UCSD-AML1 (cell line): Measurements from ENCODE around the gene EFHC1.
A peak's percentile ranks its signal among the peaks of the same experiment; 100 is the strongest.

Experiments
- DNase-seq: peaks from one replicate; lab custom pipeline; 2025; ENCODE audit not compliant: unreplicated experiment; lab: John Stamatoyannopoulos, UW

Gene EFHC1

DNA sequence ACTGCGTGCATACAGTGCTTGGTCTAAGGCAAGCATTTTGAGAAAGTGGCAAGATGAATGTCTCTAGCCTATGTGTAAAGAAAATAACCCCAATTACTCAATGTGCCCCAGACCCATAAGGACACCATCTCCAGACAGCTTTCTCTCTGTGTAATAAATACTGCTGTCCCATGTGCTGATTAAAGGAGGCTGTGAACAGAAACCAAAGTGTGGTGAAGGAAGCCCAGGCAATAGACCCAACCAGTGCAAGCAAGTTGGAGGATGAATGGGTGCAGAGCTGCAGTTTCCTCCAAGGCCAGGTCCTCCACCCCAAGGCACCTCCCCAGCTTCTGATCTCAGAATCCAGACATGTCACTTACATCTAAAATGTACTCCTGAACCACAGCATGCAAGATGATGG lies 96.1 kb downstream of the EFHC1 start:
- no peak for DNase-seq

DNA sequence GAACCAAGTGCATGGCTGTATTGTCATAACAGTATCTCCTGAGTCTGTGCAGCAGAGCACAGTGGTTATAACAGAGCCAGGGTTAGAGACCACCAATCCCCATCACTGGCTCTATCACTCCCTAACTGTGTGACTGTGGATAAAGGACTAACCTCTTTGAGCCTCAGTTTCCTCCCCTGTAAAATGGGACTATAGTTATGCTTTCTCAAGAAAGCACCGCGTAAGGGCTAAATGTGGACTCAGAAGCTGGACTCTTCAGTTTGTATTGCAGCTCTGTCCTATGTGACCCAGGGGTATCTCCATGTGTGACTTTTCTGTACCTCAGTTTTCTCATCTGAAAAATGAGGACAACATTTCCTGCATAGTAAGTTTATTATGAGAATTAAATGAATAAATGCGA lies 96.8 kb downstream of the EFHC1 start:
- no peak for DNase-seq

DNA sequence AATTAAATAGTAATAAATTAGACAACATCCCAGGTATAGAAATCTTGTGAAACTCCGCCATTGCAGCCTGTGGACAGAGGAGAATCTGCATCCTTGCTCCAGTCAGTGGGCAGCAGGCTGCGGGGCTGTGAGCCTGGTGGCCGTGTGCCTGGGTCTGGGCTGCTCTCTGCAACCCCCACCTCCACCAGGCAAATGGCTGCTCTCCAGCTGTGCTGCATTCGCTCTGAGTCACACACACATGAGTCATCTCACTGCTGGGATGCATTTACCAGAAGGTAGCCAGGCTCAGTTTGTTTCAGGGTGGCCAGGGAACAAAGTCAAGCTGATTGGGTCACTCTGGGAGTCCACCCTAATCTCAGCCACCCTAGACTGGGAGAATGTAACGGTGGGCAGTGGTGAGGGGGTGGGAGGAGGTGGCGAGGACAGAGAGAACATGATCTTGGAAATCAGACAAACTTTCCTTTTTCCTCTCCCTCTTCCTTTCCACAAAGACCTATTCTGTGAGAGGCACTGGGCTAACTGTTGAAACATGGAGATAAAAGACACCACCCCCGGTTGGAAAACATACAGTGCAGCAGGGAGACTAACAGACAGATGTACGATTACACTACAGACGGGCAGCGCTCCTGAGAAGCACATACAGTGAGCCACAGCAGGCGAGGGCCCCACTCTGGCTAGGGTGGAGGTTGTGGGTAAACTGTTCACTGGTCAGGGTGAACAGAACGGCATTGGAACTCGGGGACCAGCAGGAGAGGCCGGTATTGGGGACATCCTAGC lies 97.5 kb downstream of the EFHC1 start:
- no peak for DNase-seq

DNA sequence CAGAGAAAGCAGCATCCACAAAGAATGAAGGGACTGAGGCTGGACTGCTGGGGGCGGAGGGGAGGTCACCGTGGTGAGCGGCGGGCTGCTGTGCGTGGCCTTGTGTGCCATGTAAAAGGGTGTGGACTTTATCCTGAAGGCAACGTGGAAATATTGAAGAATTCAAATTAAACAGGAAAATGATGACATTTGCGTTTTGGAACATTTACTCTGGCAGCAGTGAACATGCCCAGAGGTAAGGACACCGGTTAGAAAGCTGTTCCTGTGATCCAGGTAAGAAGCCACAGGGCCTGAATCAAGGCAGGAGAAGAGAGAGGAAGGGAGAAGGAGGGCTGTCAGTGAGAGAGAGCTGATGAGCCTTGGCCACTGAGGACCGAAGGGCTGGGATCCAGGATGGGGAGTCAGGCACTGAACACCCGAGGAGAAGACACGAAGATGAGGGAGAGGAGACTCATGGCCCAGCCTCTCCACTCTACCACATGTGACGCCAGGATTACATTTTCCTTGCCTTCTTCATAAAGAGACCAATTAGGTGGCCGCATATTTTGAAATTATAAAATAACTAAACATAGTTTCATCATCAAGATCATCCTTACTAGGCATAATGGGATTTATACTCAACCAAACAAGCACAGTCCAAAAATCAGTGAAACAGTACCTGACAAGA lies 98.3 kb downstream of the EFHC1 start:
- DNase-seq, result no peak

DNA sequence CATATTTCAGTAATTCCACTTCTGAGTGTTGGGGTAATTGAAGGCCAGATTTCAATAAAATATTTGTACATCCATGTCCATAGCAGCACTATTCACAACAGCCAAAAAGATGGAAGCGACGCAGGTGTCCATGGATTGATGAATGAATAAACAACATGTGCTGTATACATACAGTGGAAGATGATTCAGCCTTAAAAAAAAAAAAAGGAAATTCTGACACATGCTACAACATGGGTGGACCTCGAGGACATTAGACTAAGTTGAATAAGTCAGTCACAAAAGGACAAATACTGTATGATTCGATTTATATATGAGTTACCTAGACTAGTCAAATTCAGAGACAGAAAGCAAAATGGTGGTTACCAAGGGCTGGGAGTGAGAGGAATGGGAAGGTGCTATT lies 99.5 kb downstream of the EFHC1 start:
- no peak for DNase-seq

DNA sequence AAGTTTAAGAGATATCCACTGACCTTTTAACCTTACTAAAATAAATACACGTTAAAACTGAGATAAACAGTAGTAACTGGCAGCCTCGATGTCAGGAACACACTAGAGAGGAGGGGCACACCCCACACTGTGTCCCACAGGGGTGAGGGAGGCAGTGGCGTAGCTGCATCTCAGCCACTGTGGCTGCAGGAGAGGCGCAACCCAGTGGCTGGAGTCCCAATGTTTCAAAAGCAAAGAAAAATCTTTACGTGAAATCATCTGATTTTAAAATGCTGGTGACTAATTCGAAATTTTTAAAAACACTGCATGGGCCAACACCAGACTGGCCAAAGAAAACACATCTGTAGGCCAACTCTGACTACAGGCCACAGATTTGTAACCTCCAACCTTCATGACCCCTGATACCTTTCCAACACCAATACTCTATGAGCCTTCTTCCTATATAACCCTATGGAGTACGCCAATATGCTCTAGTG lies 102.0 kb downstream of the EFHC1 start:
- no peak for DNase-seq

DNA sequence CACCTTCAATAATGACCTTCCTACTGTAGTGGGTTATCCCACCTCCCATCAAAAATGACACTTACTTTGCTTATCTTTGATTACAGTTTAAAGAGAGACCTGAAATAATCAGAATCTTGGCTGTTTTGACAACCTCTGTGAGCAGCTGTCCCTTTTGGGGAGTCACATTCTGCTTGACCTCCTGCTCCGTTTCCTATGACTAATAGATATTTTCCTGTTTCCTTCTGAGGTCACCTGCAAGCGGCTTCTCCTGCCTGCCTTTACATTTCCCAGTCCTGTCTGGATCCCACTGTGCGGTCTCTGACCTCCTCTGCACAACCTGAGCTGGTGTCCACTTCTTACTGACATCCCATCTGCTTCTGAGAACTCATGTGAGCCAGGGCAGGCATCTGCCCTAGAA lies 102.5 kb downstream of the EFHC1 start:
- DNase-seq, result no peak

GRCh38 chr6:52523378-52524142 lies 103.4 kb downstream of the EFHC1 start:
- DNase-seq, result no peak

GRCh38 chr6:52524918-52525317 lies 104.8 kb downstream of the EFHC1 start:
- DNase-seq, result no peak

DNA sequence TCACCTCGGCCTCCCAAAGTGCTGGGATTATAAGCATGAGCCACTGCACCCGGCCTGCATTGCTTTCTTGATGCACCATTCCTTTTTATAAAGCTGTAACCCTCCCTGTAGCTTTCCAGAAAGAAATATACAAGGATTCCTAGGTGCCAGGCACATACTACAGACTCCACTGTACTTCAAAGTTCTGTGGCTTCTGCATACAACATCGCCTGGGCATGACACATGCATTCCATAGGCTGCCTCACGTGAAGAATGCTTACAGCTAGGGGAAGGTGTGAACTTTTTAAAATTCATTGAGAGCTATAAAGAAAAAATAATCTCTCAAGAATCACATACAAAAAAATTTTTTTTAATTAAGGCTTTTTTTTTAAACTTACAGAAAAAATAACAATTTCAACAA lies 106.5 kb downstream of the EFHC1 start:
- DNase-seq, result no peak

GRCh38 chr6:52527436-52527835 lies 107.3 kb downstream of the EFHC1 start:
- DNase-seq, result no peak

DNA sequence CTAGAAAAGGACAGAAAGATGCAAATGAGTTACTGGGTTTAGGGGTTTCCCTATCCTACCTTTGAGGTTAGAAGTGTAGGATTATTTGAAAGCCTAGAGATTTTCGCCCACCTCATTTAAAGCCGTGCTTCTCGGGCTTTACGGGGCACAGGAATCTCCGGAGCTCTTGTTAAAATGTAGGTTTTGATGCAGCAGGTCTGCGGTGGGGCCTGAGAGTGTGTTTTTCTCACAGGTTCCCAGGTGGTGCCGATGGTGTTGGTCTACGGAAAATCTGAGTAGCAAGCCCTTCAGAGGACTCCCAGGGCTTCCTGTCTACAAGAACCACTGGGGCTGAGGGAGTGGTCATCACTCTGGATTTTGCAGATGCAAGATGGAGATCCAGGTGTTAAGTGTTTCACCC lies 109.2 kb downstream of the EFHC1 start:
- DNase-seq, result no peak

GRCh38 chr6:52530351-52530750 lies 110.2 kb downstream of the EFHC1 start:
- DNase-seq, result no peak

DNA sequence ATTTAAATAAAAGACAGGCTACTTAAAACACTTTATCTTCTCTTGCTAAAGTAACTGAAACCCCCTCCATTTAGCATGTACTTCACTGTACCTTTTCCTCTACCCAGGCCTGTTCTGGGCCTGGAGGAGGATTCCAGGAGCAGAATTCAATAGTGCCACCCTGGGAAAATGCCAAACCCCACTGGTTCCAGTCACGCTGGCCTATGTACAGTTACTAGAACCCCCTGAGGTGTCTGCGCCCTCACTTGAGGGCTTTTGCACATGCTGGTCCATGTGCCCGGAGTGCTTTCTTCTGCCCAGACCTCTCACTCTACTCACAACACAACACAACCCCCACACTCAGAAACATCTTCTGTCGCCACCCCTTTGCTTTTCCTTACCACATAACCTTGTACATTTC lies 111.3 kb downstream of the EFHC1 start:
- no peak for DNase-seq

- no peak for DNase-seq
Observed at GRCh38 chr6:52531834-52532233, 111.7 kb downstream of the EFHC1 start.

DNA sequence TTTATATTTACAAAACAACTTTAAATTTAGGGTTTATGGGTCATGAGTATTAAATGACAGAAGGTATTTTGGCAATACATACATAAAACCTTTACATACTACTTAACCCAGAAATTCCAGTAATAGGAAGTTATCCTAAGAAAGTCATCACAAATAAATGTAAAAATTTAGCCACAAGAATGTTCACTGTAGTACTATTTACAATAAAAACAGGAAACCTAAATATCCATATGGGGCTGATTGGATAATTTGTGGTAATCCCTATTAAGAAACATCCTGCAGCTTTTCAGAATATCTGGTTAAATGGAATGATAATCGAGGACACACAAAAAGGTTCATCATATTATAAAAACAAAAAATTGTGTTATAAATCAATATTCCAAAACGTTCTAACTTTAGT lies 112.3 kb downstream of the EFHC1 start:
- DNase-seq, result no peak

- DNase-seq, result no peak
Observed at GRCh38 chr6:52533491-52533890, 113.3 kb downstream of the EFHC1 start.

DNA sequence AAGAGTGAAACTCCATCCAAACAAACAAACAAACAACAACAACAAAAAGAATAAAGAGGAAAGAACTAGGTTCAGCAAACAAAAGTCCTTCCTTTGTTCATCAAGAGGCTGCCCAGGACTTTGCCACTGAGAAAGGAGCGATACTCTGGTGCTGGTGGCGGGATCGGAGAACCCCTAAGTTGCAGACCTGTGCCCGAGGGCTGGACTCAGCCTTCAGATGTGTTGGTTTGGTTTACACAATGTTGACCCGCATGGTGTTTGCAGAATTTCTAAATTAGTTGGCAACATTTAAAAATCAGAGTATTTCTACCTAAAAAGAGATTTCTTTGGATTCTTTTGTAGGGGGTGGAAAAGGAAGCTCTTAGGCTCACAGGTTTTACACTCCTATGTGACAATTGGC lies 114.2 kb downstream of the EFHC1 start:
- DNase-seq, result no peak

DNA sequence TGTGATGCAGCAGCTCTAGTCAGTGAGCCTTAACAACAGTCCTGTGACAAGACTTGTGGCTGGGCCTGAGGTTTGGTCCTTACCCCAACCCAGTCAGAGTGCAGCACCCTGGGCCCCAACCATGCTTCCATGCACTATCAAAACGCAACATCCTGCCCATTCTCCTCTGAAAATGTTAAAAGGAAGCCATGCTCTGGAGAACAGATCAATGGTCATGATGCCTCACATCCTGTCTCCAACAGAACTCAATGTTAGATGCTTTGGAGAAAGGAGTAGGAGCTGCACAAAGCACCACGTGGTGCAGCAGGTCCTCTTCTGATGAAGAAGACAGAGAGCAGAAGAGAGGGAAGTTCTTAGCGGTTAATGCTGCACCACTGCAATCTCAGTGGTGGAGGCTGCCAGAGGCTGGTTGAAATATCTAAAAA lies 114.8 kb downstream of the EFHC1 start:
- peak; percentile 46 for DNase-seq

DNA sequence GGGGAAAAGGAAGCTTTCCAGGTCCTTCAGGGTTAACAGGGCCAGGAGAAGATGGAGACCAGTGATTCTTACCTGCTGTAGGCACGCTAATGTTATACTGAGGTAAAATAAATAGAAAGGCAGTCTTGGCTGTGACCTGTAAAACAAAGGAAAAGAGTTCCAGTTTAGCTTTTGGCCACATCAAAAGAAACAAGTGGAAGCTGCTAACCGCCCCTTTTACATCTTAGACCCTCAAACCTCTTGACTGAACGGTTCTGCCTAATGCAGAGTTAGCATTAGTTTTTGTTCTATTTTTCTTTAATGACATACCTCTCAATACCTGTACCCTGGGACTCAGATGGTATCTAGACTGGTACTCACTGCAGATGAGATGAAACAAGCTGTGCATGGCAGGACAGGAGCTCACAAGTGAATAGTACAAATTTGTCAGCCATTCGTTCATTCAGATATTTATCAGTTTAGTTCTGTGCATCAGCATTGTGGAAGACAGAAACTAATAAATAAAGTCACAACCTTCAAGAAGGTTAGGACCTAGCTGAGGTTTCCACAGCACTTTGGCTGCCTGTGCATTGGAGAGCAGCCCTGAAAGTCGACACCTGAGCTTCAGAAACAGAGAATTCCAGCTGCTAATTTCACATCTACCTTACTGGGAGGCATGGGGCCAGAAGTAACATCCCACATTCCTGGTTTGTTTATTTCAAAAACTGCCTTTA lies 115.7 kb downstream of the EFHC1 start:
- DNase-seq, result no peak

DNA sequence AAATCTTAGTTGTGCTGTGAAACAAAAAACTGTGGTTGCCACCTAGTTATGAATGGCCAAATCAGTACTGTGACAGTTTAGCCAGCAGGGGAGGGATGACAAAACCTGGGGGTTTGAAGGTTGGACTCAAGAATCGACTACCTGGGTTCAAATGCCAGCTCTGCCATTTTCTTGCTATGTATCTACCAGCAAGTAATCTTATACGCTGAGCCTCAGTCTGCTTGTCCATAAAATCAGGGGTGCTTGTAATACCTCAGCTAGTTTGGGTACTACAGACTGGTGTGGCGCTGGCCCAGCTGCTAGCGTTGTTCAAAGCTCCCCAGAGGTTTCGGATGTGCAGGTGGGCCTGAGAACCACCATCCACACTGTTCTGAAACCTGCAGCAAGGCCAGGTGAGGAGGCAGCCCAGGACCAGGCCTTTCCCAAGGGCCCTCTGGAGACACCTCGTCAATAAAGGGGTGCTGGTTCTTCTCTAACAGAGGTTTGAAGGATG lies 116.3 kb downstream of the EFHC1 start:
- no peak for DNase-seq
